Pancreas (tissue), 10 donors: Measurements from ENCODE around the gene HAND2. TPM values are rescaled to one million over a fixed set of nuclear protein-coding genes. Genes with fewer than 3 reads are reported as not detected.

ENCODE experiments used
- ATAC-seq, 4 donors: fragments of 200-7000 bp; cut with Tn5 transposase; one replicate each; pipeline versions ENCODE4 v1.8.0 to v1.9.1; 2020; ENCODE audit warnings: mild to moderate bottlenecking in 4 of 4, moderate library complexity in 4 of 4
- DNase-seq, 6 donors: peaks; one replicate each; pipeline ENCODE4 v3.0.0-alpha.2; 2020
- FAIRE-seq: peaks from 2 replicates; lab custom pipeline; 2012; peaks lifted over from hg19 to GRCh38; lab: Jason Lieb, UNC
- H3K27ac ChIP-seq, 4 donors: fragments of 200-600 bp; sonication (generic); 1 replicate in 3 of 4; 2 replicates in 1 of 4; pipeline versions ENCODE4 v1.5.0 to v1.8.0; 2020
- H3K27me3 ChIP-seq, 4 donors: fragments of 200-600 bp; one replicate each; pipeline ENCODE4 v1.8.0; 2021
- H3K36me3 ChIP-seq, 3 donors: fragments of 200-600 bp; sonication (generic) in 1 of 3; one replicate each; pipeline versions ENCODE4 v1.5.0 to v1.8.0; 2020 to 2021
- H3K4me1 ChIP-seq, 3 donors: fragments of 200-600 bp; one replicate each; pipeline ENCODE4 v1.8.0; 2021
- H3K4me3 ChIP-seq, 4 donors: fragments of 200-600 bp; sonication (generic) in 2 of 4; one replicate each; pipeline versions ENCODE4 v1.5.0 to v1.8.0; 2020 to 2021
- H3K9me3 ChIP-seq, 4 donors: fragments of 200-600 bp; one replicate each; pipeline ENCODE4 v1.8.0; 2021
- WGBS, 2 donors: extraction: QIAGEN DNeasy Blood & Tissue Kit; methylation state at CpG; one replicate each; pipeline ENCODE4 v1.1.7; 2013; 5-methylcytosine and 5-hydroxymethylcytosine counted together
- intact Hi-C, 3 donors: fragments of 100-400 bp; cut with DNase I; formaldehyde crosslinking; loops; one replicate each; pipeline versions ENCODE4 v1.11.1 to v1.14.2; 2022
- polyA plus RNA-seq, 2 donors: library from polyadenylated mRNA; stranded (reverse); fragments of 200-250 nt; gene quantifications; one replicate each; pipeline ENCODE4 v1.2.3, GENCODE V29; 2013
- total RNA-seq, 6 donors: library from RNA; stranded (reverse); fragmentation: NEBNext Ultra II Directional in 4 of 6; extraction: Animal tissue kit (Norgen Biotek cat#: 25700) in 4 of 6; gene quantifications; one replicate each; pipeline versions ENCODE4 v1.2.1 to v1.2.4, GENCODE V29; 2021 to 2023
- TF ChIP-seq, protein P1 (sequence below), 4 donors: fragments of 200-600 bp; sonication (generic) in 3 of 4; IDR thresholded peaks; one replicate each; pipeline versions ENCODE4 v1.5.0 to v1.8.0; 2021; ENCODE audit warnings: antibody characterized with exemption in 4 of 4
- donor health status: healthy with polysubstance abuse.
- donor health status: DM: no; HTN: no; CAD: no; lungs with moderate emphysema.
- donor health status: DM: no; HTN: no; CAD: no.
- donor health status: control.
- donor health status: control.
- donor health status: Bipolar disorder and iron deficiency.
- donor health status: DM: yes; HTN: yes; CAD: no.
- donor health status: DM: no; HTN: no; CAD: no.
- donor health status: DM: no; HTN: no; CAD: no.
- donor health status: DM: yes; HTN: yes; CAD: no.

Gene HAND2
- total and polyA plus RNA-seq, 8 donors: 1.7 to 11.4 (median 3.5) TPM

DNA sequence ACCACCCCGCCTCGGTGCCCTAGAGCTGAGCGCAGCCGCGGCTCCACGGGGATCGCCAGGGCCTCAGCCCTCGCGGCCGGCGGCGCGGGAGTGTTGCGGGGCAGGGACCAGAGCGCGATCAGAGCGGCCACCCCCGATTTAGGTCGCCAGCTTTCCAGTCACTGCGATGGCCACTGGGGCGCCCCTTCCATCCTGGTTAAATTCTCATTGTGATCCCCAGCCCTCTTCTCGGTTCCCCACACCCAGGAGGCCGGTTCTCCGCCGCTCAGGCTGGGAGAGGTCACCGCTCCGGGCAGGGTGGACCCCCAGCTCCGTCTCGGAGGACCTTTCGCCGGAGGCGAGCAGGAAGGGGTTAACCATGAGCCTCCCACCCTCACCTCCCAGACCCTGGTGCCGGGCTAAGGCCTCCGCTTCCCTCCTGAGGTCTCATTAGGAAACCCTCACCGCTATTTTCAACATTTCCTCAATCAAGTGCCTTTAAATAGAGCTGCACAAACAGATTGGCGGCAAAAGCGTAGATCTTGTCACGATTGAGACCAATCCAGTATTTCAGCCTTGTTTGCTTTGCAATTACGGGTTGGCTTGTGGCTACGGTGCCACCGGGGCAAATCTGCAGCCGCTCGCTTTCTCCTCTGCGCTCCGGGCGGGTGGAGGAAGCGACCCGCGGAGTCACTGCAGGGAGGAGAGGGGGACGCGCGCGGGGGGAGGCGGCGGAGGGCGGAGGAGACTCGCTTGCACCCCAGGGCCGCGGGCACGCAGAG, 8.3 kb upstream of the HAND2 start:
- Histone ChIP-seq H3K4me1 (peaks cover 0 to 10% (median 7%) of the 10 kb centered on the region in 3 donors), H3K4me3 (peak overlapping the region; percentile 7 to 45 (median 20)), H3K27ac (peak overlapping the region in 2 of 4 donors; percentile 6 to 27), H3K27me3 (peaks cover 0 to 42% (median 6%) of the 10 kb centered on the region in 4 donors), H3K9me3 (no peaks in the 10 kb centered on the region), H3K36me3 (no peaks in the 10 kb centered on the region)
- peak in 3 of 6 donors; percentile 25 to 72 (median 28) for DNase-seq
- TF ChIP-seq, protein P1, sequence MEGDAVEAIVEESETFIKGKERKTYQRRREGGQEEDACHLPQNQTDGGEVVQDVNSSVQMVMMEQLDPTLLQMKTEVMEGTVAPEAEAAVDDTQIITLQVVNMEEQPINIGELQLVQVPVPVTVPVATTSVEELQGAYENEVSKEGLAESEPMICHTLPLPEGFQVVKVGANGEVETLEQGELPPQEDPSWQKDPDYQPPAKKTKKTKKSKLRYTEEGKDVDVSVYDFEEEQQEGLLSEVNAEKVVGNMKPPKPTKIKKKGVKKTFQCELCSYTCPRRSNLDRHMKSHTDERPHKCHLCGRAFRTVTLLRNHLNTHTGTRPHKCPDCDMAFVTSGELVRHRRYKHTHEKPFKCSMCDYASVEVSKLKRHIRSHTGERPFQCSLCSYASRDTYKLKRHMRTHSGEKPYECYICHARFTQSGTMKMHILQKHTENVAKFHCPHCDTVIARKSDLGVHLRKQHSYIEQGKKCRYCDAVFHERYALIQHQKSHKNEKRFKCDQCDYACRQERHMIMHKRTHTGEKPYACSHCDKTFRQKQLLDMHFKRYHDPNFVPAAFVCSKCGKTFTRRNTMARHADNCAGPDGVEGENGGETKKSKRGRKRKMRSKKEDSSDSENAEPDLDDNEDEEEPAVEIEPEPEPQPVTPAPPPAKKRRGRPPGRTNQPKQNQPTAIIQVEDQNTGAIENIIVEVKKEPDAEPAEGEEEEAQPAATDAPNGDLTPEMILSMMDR (IDR thresholded peaks at IDR 0.05): no peak
- FAIRE-seq: no peak
- 18 to 27% methylated on average over 58 to 60 of the region's 60 CpGs for WGBS, 2 donors
- ATAC-seq: peak; percentile 46 to 83 (median 72)
- intact Hi-C loops: no loop called here

DNA sequence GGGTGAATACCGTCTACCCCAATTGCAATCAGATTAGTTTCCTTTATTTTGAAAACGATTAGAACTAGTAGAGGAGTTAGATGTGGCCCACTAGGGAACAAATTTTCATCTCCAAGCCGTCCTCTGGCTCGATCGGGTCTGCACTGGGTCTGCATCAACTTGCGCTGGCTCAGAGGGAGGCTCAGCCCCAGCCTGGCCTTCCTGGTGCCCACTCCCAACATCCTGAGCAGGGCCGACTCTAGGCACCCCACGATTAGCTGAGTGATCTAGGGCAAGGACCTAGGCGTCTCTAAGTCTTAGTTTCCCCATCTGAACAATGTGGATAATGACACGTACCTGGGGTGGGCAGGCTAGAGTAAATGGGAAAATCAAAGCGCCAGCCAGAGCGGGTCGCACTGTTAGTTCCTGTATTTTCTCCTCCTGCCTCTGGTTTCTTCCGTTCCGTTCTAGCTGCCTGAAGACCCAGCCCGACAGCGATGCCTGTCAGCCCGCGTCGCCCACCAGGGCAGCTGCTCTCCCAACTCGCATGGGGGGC, 7.7 kb upstream of the HAND2 start:
- ATAC-seq (peak in 2 of 4 donors; percentile 10 to 17), DNase-seq (no peak), FAIRE-seq (no peak)
- H3K9me3 ChIP-seq: no peaks in the 10 kb centered on the region
- peak overlapping the region in 2 of 4 donors; percentile 25 to 45 for H3K4me3 ChIP-seq
- TF ChIP-seq, protein P1 (IDR thresholded peaks at IDR 0.05): no peak
- 46 to 54% methylated on average over 21 of the region's 21 CpGs for WGBS, 2 donors
- H3K4me1 ChIP-seq: peaks cover 0 to 10% (median 7%) of the 10 kb centered on the region in 3 donors
- intact Hi-C loops: no loop called here
- peaks cover 0 to 42% (median 6%) of the 10 kb centered on the region in 4 donors for H3K27me3 ChIP-seq
- H3K36me3 ChIP-seq: no peaks in the 10 kb centered on the region
- H3K27ac ChIP-seq: peak overlapping the region in 2 of 4 donors; percentile 6 to 27

DNA sequence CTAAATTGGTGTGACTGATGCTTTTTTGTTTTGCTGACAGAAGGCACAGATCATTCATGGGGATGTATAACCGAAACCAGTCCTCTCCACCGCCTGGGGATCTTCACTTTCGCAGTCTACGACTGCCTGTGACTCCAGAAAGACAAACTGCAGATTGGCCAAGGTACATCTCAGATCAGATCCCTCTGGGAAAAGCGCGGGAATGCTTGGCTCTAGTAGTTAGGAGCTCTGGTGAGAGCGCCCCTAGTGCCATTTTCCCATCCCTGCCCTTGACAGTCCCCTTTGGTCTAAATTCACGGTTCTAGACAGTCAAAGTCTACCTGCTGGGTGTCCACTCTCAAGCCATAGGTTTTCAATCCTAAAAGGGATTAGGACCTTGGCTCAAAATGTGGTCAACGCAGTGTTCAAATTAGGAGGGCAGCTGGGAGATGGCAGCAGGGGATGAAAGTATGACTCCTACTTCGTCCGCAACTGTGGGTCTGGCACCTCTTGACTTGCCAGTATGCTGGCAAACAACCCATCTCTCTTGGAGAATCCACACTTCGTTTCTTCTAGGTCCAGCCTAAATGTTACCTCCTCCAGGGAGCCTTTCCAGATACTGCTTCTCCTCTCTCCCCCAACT, 6.9 kb upstream of the HAND2 start:
- H3K9me3 ChIP-seq: no peaks in the 10 kb centered on the region
- intact Hi-C loops: no loop called here
- ATAC-seq (peak in 1 of 4 donors; percentile 11), DNase-seq (no peak), FAIRE-seq (no peak)
- no peak overlapping the region for H3K4me3 ChIP-seq
- no peaks in the 10 kb centered on the region for H3K36me3 ChIP-seq
- 63 to 67% methylated on average over 12 of the region's 12 CpGs for WGBS, 2 donors
- peaks cover 0 to 10% (median 7%) of the 10 kb centered on the region in 3 donors for H3K4me1 ChIP-seq
- peaks cover 0 to 46% (median 6%) of the 10 kb centered on the region in 4 donors for H3K27me3 ChIP-seq
- H3K27ac ChIP-seq: no peak overlapping the region
- TF ChIP-seq, protein P1 (IDR thresholded peaks at IDR 0.05): no peak

DNA sequence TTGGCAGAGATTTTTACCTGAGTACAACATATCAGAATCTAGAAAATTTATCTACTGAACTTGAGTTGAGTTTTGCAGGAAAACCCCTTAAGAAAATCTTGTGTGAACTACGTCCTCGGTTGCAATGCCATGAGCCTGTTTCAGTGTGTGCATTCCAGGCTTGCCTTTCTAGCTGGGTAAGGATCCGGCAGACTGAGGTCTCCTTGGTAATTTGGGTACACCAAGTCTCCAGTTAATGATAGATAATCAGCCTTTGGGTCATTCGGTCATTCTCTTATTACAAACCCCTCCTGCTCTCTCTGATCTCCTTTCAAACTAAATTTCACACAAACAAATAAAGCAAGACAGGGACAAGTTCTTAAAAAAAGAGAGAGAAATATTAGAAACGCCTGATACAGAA, 5.9 kb upstream of the HAND2 start:
- no peak for FAIRE-seq
- WGBS, 2 donors: 64 to 66% methylated on average over 5 of the region's 5 CpGs
- Histone ChIP-seq H3K36me3 (no peaks in the 10 kb centered on the region), H3K4me1 (peaks cover 0 to 10% (median 7%) of the 10 kb centered on the region in 3 donors), H3K9me3 (no peaks in the 10 kb centered on the region), H3K27ac (no peak overlapping the region), H3K4me3 (no peak overlapping the region), H3K27me3 (peaks cover 0 to 46% (median 10%) of the 10 kb centered on the region in 4 donors)
- TF ChIP-seq, protein P1 (IDR thresholded peaks at IDR 0.05): no peak
- no peak for DNase-seq
- ATAC-seq: no peak
- intact Hi-C loops: no loop called here
